ENCODE measurements around the gene KCNT2.

- TF ChIP-seq, protein P1, sequence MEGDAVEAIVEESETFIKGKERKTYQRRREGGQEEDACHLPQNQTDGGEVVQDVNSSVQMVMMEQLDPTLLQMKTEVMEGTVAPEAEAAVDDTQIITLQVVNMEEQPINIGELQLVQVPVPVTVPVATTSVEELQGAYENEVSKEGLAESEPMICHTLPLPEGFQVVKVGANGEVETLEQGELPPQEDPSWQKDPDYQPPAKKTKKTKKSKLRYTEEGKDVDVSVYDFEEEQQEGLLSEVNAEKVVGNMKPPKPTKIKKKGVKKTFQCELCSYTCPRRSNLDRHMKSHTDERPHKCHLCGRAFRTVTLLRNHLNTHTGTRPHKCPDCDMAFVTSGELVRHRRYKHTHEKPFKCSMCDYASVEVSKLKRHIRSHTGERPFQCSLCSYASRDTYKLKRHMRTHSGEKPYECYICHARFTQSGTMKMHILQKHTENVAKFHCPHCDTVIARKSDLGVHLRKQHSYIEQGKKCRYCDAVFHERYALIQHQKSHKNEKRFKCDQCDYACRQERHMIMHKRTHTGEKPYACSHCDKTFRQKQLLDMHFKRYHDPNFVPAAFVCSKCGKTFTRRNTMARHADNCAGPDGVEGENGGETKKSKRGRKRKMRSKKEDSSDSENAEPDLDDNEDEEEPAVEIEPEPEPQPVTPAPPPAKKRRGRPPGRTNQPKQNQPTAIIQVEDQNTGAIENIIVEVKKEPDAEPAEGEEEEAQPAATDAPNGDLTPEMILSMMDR (IDR thresholded peaks at IDR 0.05) = no peak
- no peak for TF ChIP-seq POLR2A (IDR thresholded peaks at IDR 0.05)
Observed at GRCh38 chr1:196366817-196367495, 241.3 kb downstream of the KCNT2 start.

All from heart left ventricle (tissue), 13 donors.